ENCODE data around the gene SLC25A26.
A peak's percentile ranks its signal among the peaks of the same experiment; 100 is the strongest.
"Not testable (repeated sequence)": the region's sequence is repeated elsewhere in the genome, so short reads cannot be mapped to it uniquely, and the experiment has no call there.

Gene SLC25A26

DNA sequence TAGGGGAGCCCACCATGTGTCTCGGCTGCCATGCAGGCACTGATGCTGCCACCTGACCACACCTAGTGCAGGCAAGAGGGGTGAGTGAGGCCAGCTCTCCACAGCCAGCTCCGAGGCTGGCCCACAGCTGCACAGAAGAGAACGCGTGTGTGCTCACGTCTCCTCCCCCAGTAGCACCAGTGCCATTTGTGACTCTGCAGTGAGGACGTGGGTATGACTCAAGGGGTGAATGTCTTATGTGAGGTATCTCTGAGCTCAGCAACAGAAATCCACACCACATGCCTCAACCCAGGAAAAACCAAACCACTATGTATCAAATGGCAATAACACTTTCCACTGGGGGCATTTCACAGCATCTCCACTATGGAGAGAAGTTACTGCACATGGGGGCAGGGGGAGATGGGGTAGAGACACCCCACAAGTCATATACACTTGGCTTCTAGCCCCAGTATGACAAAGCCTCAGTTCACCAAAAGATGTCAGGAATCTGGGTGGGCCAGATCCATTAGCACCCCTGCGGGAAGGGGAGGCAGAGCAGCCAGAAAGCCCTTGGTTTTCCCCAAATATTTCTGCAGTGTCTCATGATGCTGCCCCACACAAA, 192.4 kb downstream of the SLC25A26 start:
- no peak for DNase-seq

DNA sequence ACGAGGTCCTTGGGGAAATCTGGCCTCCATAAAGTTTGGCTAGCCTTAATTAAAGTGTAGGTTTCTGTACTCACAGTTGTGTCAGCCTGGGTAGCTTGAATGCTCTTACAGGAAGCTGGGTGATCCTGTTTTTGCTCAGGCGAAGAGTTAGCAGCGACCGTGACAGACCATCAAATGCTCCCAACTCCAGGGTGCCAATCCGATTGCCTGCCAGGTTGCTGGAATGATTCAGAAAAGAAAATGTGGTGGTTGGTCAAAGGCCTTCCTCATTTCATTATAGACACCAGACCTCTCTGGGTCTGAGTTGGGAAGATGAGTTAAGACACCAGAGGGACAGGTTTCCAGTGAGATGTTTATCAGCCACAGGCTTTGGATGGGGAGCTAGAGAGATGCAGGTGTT, 194.0 kb downstream of the SLC25A26 start:
- DNase-seq, result no peak

DNA sequence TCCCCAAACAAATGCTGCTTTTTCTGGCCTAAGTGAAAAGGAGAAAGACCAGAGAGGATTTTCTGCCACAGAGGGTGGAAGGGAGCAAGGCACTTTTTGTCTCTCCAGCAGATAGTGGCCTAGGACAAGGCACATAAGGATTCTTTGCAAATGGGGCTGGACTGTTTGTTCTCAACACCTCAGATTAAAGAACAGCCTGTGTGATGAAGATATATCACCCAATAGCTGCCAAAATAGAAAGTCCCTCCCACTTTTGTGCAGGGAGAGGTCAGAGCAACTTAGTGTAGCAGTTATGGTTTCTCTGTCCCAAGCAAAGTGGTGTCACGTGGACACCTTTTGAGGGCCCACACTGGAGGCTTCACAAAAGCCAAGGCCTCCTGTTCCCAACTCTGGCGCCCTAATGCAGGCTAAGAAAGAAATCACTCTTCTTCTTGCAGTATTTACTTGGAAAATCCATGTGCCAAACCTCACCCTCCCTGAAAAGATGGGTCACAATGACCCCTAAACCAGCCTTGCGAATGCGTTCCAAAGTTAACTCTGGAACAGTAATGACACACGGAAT, 195.1 kb downstream of the SLC25A26 start:
- DNase-seq, result no peak

DNA sequence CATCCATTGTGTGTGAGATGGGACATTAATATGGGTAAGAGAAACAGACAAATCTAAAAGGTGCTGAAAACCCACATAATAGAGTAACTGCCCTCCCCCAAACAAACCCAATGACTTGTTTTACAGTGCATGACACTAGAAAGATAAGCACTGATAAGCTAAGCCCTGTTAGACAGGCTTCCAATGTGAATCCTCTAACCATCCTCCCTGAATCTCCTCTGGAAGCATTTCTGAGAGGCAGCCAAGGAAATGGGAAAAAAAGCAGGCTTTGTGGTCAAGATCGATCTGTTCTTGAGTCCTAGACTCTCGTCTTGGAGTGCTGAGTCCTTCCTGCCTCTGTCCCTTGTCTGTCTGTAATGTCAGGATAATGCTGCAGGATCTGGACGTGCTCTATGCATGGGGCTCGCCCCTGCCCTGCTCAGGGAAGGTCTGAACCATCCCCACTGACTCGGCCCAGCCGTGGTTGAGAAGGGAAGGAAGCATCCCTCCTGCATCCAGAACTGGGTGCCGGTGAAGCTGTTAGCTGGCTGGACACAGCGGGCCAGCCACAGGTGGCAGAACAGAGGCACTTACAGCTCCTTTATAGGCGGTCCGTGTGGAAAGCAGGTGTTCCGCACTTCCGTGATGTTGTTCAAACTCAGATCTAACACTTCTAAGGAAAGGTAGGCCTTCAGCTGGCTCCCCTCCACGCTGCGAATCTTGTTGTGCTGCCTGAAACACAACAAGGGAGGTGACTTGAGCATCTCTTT, 195.9 kb downstream of the SLC25A26 start:
- DNase-seq, result no peak

DNA sequence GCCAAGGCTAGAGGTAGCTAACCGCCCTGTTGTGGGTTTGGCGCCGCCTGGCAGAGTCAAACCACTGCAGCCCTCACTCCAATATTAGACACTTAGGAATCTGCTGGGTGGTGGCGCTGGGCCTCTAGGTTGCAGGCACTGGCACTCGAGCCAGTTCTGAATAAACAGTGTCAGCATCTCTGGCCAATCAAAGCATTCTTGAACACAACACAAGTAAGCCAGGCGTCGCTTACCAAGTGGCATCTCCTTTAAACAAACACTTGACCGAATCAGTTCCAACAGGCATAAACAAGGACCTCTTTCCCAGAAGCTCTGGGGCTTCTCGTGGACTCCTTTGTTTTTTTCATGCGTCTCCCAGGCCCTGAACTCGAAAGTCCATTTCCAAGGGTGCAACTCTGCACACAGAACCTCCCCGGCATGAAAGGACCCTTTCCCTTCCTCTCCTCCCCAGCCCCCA, 197.7 kb downstream of the SLC25A26 start:
- DNase-seq, result peak; percentile 73 to 86

DNA sequence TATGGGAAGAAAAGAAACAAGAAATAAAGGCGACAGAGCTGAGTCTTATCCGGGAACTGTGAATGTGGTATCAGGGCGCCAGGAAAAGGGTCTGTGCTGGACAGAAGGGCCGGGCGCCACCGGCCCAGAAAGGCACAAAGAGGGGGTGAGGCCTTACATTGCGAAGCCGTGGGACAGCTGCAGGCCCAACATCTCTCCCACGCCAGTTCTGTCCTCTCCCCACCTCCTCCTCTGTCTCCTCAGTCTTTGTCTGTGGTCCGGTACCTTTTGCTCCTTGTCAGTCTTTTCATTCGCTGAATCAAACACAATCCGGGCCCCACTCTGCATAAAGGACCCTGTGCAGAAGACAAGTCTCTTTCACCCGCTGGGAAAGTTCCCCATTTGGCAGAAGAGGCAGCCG, 198.2 kb downstream of the SLC25A26 start:
- DNase-seq, result peak; percentile 39 to 70

DNA sequence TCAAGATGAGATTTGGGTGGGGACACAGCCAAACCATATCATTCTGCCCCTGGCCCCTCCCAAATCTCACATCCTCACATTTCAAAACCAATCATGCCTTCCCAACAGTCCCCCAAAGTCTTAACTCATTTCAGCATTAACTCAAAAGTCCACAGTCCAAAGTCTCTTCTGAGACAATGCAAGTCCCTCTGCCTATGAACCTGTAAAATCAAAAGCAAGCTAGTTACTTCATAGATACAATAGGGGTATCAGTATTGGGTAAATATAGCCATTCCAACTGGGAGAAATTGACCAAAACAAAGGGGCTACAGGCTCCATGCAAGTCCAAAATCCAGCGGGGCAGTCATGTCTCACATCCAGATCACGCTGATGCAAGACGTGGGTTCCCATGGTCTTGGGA, 200.3 kb downstream of the SLC25A26 start:
- DNase-seq, result not testable (repeated sequence)

DNA sequence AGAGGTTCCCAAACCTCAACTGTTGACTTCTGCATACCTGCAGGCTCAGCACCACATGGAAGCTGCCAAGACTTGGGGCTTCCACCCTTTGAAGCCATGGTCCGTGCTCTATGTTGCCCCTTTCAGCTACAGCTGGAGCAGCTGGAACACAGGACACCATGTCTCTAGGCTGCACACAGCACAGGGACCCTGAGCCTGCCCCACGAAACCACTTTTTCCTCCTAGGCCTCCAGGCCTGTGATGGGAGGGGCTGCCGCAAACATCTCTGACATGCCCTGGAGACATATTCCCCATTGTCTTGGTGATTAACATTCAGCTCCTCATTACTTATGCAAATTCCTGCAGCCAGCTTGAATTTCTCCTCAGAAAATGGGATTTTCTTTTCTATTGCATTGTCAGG, 201.1 kb downstream of the SLC25A26 start:
- DNase-seq, result not testable (repeated sequence)

DNA sequence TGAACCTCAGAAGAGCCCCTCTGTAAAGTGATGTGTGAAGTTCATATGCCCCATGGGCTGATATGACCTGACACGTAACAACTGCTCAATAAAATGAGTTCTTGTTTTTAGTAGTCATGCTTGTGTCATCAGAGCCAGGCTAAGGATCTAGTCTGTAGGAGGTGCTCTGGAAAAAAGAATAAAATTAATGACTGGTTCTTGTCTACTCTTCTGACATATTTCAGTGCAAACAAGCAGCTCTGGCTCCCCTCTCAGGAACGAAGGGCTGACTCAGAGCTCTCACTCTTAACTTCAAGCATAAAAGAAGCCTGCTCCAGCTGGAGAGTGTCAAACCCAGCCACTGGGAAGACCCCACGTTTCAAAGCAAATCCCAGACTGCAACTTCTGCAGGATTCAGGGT, 203.0 kb downstream of the SLC25A26 start:
- no peak for DNase-seq

DNA sequence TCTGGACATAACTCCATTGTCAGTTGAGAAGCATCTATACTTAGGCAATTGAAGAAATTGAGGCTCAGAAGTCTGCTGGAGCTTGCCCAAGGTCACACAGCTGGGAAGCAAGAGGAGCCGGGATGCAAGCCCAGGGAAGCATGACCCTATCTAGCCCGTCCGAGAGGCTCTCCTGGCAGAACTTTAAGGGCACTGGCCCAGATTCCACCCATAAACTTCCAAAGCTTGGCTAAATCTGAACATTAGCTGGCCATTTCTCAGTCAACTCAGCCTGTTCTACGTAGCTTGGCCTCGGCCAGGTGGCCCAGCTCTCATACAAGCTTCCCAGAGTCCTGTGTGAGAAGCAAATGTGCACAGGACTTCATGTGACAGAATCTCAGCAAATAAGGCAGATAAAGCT, 204.2 kb downstream of the SLC25A26 start:
- peak; percentile 25 to 32 for DNase-seq

DNA sequence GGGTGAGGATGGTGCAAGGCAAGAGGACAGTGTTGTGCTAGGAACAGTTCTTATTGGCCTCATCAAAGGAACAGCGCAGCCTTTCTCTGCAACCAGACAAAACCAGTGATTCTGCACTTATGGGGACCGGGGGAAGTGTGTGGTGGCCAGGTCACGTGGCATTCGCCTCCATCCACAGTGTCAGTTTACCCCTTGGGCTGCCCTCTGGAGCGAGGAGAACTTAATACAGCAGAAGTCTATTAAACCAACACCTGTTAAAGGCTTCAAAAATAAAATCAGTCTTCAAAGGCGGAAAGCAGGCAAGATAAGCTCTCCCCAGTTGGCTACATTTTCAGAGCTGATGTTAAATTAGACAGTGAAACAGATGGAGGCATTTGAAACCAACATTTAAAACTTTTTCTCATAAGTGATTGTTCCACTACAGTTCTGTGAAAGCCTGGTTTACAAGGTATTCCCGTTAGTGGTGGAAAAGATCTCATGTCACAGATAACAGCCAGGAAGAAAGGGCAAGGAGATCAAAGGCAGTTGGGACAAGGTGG, 204.8 kb downstream of the SLC25A26 start:
- DNase-seq, result peak in 1 of 2 donors; percentile 26

DNA sequence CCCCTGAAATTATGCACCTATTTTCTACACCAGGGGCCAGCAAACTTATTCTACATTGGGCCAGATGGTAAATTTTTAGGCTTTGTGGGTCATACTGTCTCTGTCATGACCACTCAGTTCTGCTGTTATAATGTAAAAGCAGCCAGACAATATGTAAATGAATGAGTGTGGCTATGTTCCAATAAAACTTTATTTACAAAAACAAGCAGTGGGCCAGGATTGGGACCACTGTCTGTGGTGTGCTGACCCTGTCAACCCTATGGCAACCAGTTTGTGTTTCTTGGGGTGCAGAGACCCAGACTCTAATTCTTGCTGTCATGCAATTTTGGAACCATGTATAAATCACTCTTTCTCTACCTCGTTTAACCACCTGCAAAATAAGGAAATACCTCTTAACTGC, 205.3 kb downstream of the SLC25A26 start:
- DNase-seq, result no peak

DNA sequence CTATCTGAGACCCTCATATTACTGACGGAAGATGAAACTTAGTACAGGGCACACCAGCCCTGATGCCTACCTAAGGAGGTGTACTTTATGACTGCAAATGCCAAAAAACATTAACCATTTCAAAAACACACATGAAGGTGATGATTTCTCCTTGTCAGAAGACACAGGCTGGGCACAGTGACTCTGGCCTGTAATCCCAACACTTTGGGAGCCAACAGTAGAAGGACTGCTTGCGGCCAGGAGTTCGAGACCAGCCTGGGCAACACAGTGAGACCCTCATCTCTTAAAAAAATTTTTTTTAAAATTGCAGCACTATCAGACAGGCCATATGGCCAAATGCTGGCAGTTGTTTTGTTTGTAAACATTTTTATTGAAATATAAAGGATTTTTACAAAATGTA, 206.6 kb downstream of the SLC25A26 start:
- DNase-seq, result no peak

DNA sequence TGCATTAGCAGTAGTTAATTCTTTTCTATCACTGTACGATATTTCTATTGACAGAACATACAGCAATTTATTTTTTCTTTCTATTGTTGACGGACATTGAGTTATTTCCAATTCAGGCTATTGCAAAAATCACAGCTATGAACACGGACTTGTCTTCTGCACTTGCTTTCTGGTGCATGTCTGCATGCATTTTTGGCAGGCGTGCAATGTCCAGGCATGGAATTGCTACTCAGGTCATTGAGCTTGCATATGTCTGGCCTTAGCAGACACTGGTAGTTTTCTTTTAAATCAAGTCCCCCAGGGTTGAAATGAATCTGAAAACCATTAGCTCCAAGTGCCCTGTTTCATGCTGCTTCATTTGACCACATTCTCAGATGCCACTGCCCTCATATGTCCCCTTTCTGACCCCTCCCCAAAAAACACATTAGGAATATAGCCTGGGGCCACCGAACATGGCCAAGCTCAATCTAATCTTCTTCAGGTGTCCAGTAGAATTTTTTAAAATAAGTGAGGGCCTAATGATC, 207.2 kb downstream of the SLC25A26 start:
- no peak for DNase-seq
